Uterus (tissue), 4 donors: ENCODE measurements around the gene KRTAP4-9. TPM values are rescaled to one million over a fixed set of nuclear protein-coding genes. Genes with fewer than 3 reads are reported as not detected.
"Not testable (repeated sequence)": the region's sequence is repeated elsewhere in the genome, so short reads cannot be mapped to it uniquely, and the experiment has no call there.

Experiments used
- DNase-seq, 2 donors: peaks; one replicate each; pipeline ENCODE4 v3.0.0-alpha.2; 2019 to 2020
- H3K27ac ChIP-seq, 2 donors: fragments of 200-600 bp; sonication (generic); 1 replicate in 1 of 2; 2 replicates in 1 of 2; pipeline ENCODE4 v1.5.1; 2016 to 2018
- H3K27me3 ChIP-seq, 2 donors: fragments of 200-600 bp; sonication (generic); one replicate each; pipeline ENCODE4 v1.5.1; 2018 to 2019; ENCODE audit warnings: control low read depth in 1 of 2
- H3K36me3 ChIP-seq, 2 donors: fragments of 200-600 bp; sonication (generic); one replicate each; pipeline ENCODE4 v1.5.1; 2019; ENCODE audit warnings: control low read depth in 1 of 2
- H3K4me1 ChIP-seq, 2 donors: fragments of 200-600 bp; sonication (generic); one replicate each; pipeline ENCODE4 v1.5.1; 2018 to 2019; ENCODE audit warnings: control low read depth in 1 of 2
- H3K4me3 ChIP-seq, 2 donors: fragments of 200-600 bp; sonication (generic); 1 replicate in 1 of 2; 2 replicates in 1 of 2; pipeline ENCODE4 v1.5.1; 2018 to 2019; ENCODE audit warnings: mild to moderate bottlenecking in 1 of 2
- H3K9me3 ChIP-seq, 2 donors: fragments of 200-600 bp; sonication (generic); one replicate each; pipeline ENCODE4 v1.5.1; 2019; ENCODE audit warnings: control low read depth in 1 of 2
- POLR2A ChIP-seq, 2 donors: fragments of 450-650 bp; IDR thresholded peaks; one replicate each; pipeline ENCODE4 v1.6.1; 2016; ENCODE audit warnings: antibody characterized with exemption in 2 of 2, mild to moderate bottlenecking in 1 of 2, moderate library complexity in 1 of 2
- intact Hi-C: fragments of 100-400 bp; cut with DNase I; formaldehyde crosslinking; loops from one replicate; pipeline ENCODE4 v1.15.1; 2023; ENCODE audit warnings: low total_unique reads
- total RNA-seq, 4 donors: library from RNA; depleted of rRNA in 3 of 4; stranded (reverse); fragments of >200 nt in 3 of 4; gene quantifications; one replicate each; pipeline versions ENCODE4 v1.1.0 to v1.2.4, GENCODE V29; 2014 to 2023
- TF ChIP-seq, protein P1 (sequence below), 4 experiments: fragments of 200-600 bp in 2 of 4; fragments of 450-650 bp in 2 of 4; sonication (generic) in 2 of 4; IDR thresholded peaks; one replicate each; pipeline ENCODE4 v1.5.1; 2016 to 2019; ENCODE audit warnings: antibody characterized with exemption in 4 of 4, mild to moderate bottlenecking in 2 of 4, moderate library complexity in 1 of 4
- donor health status: DM: yes; HTN: yes; CAD: no.

Gene KRTAP4-9
- total RNA-seq = not detected

DNA sequence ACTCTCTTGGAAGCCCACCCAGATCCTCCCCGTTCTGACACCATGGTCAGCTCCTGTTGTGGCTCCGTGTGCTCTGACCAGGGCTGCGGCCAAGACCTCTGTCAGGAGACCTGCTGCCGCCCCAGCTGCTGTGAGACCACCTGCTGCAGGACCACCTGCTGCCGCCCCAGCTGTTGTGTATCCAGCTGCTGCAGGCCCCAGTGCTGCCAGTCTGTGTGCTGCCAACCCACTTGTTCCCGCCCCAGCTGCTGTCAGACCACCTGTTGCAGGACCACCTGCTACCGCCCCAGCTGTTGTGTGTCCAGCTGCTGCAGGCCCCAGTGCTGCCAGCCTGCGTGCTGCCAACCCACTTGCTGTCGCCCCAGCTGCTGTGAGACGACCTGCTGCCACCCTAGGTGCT, at the start of gene KRTAP4-9:
KRTAP4-9 (plus strand) TSS at position 43 of the 400 bp plus-strand sequence; CDS start at position 43, 0 bp downstream.
- H3K27me3 ChIP-seq, H3K36me3 ChIP-seq, intact Hi-C loops, H3K9me3 ChIP-seq, H3K4me1 ChIP-seq, H3K4me3 ChIP-seq, DNase-seq, H3K27ac ChIP-seq: not testable (repeated sequence)

DNA sequence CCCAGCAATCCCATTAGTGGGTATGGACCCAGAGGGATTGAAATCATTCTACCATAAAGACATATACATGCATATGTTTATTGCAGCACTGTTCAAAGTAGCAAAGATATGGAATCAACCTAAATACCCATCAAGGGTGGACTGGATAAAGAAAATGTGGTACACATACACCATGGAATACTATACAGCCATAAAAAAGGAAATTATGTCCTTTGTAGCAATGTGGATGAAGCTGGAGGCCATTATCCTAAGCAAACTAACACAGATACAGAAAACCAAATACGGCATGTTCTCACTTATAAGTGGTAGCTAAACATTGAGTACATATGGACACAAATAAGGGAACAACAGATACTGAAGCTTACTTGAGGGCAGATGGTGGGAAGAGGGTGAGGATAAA, 47.6 kb upstream of the KRTAP4-9 start:
- Histone ChIP-seq H3K27ac (no peak overlapping the region), H3K9me3 (no peaks in the 10 kb centered on the region), H3K4me1 (peaks cover 0 to 7% of the 10 kb centered on the region in 2 donors), H3K27me3 (no peaks in the 10 kb centered on the region), H3K36me3 (no peaks in the 10 kb centered on the region), H3K4me3 (no peak overlapping the region)
- intact Hi-C loops = no loop called here
- TF ChIP-seq, protein P1, sequence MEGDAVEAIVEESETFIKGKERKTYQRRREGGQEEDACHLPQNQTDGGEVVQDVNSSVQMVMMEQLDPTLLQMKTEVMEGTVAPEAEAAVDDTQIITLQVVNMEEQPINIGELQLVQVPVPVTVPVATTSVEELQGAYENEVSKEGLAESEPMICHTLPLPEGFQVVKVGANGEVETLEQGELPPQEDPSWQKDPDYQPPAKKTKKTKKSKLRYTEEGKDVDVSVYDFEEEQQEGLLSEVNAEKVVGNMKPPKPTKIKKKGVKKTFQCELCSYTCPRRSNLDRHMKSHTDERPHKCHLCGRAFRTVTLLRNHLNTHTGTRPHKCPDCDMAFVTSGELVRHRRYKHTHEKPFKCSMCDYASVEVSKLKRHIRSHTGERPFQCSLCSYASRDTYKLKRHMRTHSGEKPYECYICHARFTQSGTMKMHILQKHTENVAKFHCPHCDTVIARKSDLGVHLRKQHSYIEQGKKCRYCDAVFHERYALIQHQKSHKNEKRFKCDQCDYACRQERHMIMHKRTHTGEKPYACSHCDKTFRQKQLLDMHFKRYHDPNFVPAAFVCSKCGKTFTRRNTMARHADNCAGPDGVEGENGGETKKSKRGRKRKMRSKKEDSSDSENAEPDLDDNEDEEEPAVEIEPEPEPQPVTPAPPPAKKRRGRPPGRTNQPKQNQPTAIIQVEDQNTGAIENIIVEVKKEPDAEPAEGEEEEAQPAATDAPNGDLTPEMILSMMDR (IDR thresholded peaks at IDR 0.05) = no peak
- no peak for TF ChIP-seq POLR2A (IDR thresholded peaks at IDR 0.05)
- DNase-seq = no peak

DNA sequence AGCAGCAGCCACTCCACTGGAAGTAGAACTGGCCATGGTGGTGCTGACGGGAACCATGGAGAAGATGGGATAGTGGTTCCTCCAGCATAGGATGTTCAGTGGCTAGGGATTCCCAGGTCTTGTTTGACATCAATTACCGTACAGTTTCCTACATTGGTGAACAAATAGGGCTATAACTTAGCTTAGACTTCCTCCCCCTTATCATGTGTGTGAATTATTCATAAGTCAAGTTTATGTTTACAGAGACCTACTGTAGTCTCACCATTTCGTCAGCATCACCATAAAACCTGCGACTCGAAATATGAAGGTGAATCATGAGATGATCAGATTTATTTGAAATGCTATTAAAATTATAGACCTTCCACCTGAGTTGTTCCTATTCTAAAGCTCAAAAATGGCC, 46.4 kb upstream of the KRTAP4-9 start:
- H3K36me3 ChIP-seq = no peaks in the 10 kb centered on the region

DNA sequence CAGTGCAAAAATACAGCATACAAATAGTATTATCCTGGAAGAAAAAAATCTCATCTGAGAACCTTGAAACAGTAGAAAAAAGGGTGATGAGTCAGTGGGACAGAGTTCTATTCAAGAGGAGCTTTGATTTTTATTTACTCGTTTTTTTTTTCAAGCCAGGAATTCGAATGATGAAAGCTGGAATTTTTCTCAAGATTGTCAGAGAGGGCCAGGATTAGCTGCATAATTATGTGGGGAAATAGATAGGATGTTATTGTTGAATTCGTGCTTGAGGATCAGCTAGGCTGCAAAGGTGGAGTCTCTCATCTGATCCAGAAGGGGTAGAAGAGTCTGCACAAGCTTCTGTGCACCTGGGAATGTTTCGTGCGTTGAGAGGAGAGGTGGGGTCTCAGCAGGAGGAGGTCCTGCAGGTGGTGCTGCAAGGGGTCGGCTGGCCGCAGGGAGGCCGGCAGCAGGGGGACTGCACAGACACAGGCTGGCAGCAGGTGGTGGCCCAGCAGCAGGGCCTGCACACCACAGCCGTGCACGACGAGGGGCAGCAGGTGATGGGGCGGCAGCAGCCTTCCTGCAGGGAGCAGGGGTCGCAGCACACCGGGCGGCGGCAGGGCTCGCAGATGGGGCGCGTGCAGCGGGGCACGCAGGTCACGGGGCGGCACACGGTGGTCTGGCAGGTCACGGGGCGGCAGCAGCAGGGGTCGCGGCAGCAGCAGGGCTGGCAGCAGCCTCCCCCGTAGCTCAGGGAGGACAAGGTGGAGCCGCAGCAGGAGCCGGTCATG, 45.7 kb upstream of the KRTAP4-9 start:
- H3K4me3 ChIP-seq, H3K36me3 ChIP-seq, H3K4me1 ChIP-seq, intact Hi-C loops, DNase-seq, H3K27ac ChIP-seq, H3K27me3 ChIP-seq, H3K9me3 ChIP-seq: not testable (repeated sequence)

More for the DNA sequence above, 46.4 kb upstream of the KRTAP4-9 start:
- no peaks in the 10 kb centered on the region for H3K9me3 ChIP-seq
- intact Hi-C loops = no loop called here
- H3K27me3 ChIP-seq = no peaks in the 10 kb centered on the region
- TF ChIP-seq, protein P1 (IDR thresholded peaks at IDR 0.05) = no peak
- no peak for TF ChIP-seq POLR2A (IDR thresholded peaks at IDR 0.05)
- H3K27ac ChIP-seq = no peak overlapping the region
- no peak overlapping the region for H3K4me3 ChIP-seq
- H3K4me1 ChIP-seq = peaks cover 0 to 8% of the 10 kb centered on the region in 2 donors
- no peak for DNase-seq

DNA sequence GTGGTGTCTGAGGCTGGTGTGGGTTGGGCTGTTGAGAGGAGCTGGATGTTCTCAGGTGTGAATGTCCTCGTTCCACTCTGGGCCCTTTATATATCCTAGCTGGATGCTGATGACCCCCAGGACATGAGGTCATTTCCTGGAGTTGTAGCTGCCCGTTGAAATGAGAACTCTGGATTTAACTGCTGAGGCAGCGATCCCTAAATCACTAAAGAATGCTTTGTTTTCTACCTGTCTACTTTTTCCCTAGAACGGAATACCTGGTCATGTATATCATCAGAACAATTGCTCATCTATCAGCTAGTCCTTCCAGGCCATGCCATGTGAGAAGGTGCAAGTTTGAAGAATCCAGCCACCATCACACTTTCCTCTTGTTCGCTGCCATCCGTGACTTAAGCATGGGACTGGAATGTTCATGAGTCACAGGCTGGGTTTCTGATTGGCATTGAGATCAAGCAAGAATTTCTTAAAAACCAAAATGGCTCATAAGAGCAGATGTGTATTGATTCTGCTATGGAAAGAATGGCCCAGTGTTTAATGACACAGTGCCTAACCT, 45.1 kb upstream of the KRTAP4-9 start, which contains the start of gene KRTAP2-3:
KRTAP2-3 (minus strand) TSS at position 63 of the 553 bp plus-strand sequence. CDS start 64 bp downstream, outside the sequence.
- no peak for DNase-seq
- Histone ChIP-seq H3K27me3 (no peaks in the 10 kb centered on the region), H3K27ac (peak within 1 kb of the TSS in 1 of 2 donors; percentile 67), H3K36me3 (no peaks in the 10 kb centered on the region), H3K4me1 (peaks cover 0 to 8% of the 10 kb centered on the region in 2 donors), H3K4me3 (no peak within 1 kb of the TSS), H3K9me3 (no peaks in the 10 kb centered on the region)
- intact Hi-C loops = no loop called here
- no peak for TF ChIP-seq POLR2A (IDR thresholded peaks at IDR 0.05)
- TF ChIP-seq, protein P1 (IDR thresholded peaks at IDR 0.05) = no peak

DNA sequence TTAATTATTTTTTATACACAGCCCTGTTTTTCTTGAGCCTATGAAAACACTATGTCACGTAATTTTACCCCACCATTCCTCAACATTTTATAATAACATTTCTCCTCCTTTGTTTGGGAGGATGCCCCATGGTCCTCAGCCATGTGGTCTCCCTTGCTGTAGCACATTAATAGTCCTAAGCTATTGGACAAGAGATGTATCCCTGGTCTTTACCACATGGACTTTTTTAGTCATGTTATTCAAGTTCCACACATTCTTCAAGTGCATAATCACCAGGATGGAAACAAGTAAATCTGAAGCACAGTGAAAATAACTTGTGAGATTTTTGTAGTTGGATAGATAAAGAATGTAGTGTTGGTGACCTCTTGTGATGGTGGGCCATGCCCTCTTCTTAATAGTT, 43.2 kb upstream of the KRTAP4-9 start:
- no peak for TF ChIP-seq POLR2A (IDR thresholded peaks at IDR 0.05)
- TF ChIP-seq, protein P1 (IDR thresholded peaks at IDR 0.05) = no peak
- H3K27ac ChIP-seq = peak overlapping the region; percentile 58 to 67
- intact Hi-C loops = no loop called here
- H3K36me3 ChIP-seq = no peaks in the 10 kb centered on the region
- H3K4me3 ChIP-seq = no peak overlapping the region
- H3K4me1 ChIP-seq = peaks cover 0 to 8% of the 10 kb centered on the region in 2 donors
- no peaks in the 10 kb centered on the region for H3K9me3 ChIP-seq
- DNase-seq = no peak
- no peaks in the 10 kb centered on the region for H3K27me3 ChIP-seq
